ENCODE results near the gene LEMD1. TPM values are rescaled to one million over a fixed set of nuclear protein-coding genes. Genes with fewer than 3 reads are reported as not detected.
A peak's percentile ranks its signal among the peaks of the same experiment; 100 is the strongest.

Gene LEMD1
- total RNA-seq, 1 donor from 2014 or later: not detected

GRCh38 chr1:205343431-205344065 is 78.3 kb downstream of the LEMD1 start:
- Histone ChIP-seq H3K4me1 (peaks cover 16% of the 10 kb centered on the region), H3K27ac (no peak overlapping the region), H3K27me3 (peaks cover 6% of the 10 kb centered on the region), H3K9me3 (no peaks in the 10 kb centered on the region), H3K4me3 (peak overlapping the region; percentile 35 to 40), H3K36me3 (no peaks in the 10 kb centered on the region)
- no peak for DNase-seq (ENCODE audit: extremely low spot score in 2 of 2)
- intact Hi-C loops (cut with DNase I): no loop called here
- no peak for TF ChIP-seq POLR2AphosphoS5 (IDR thresholded peaks at IDR 0.05; ENCODE audit: insufficient read depth in 1 of 2, low read depth in 1 of 2)

GRCh38 chr1:205342986-205343385 is 78.9 kb downstream of the LEMD1 start:
- H3K4me3 ChIP-seq: no peak overlapping the region
- no peaks in the 10 kb centered on the region for H3K9me3 ChIP-seq
- peaks cover 6% of the 10 kb centered on the region for H3K27me3 ChIP-seq
- no peaks in the 10 kb centered on the region for H3K36me3 ChIP-seq
- H3K4me1 ChIP-seq: peaks cover 16% of the 10 kb centered on the region
- H3K27ac ChIP-seq: no peak overlapping the region
- intact Hi-C loops (cut with DNase I): no loop called here
- DNase-seq (ENCODE audit: extremely low spot score in 2 of 2): no peak
- TF ChIP-seq POLR2A (IDR thresholded peaks at IDR 0.05): no peak

GRCh38 chr1:205340676-205341075 is 81.2 kb downstream of the LEMD1 start:
- peaks cover 16% of the 10 kb centered on the region for H3K4me1 ChIP-seq
- intact Hi-C loops (cut with DNase I): no loop called here
- no peak for DNase-seq (ENCODE audit: extremely low spot score in 2 of 2)
- no peak overlapping the region for H3K4me3 ChIP-seq
- H3K27me3 ChIP-seq: peaks cover 6% of the 10 kb centered on the region
- no peaks in the 10 kb centered on the region for H3K9me3 ChIP-seq
- H3K36me3 ChIP-seq: no peaks in the 10 kb centered on the region
- TF ChIP-seq POLR2AphosphoS5 (IDR thresholded peaks at IDR 0.05; ENCODE audit: insufficient read depth in 1 of 2, low read depth in 1 of 2) (no peak), CTCF (IDR thresholded peaks at IDR 0.05) (no peak), POLR2A (IDR thresholded peaks at IDR 0.05) (no peak)
- no peak overlapping the region for H3K27ac ChIP-seq

- intact Hi-C loops (cut with DNase I): no loop called here
These were observed 82.1 kb downstream of the LEMD1 start for GRCh38 chr1:205339717-205340116.

GRCh38 chr1:205339197-205339702 is 82.6 kb downstream of the LEMD1 start:
- TF ChIP-seq POLR2AphosphoS5 (IDR thresholded peaks at IDR 0.05; ENCODE audit: insufficient read depth in 1 of 2, low read depth in 1 of 2) (no peak), CTCF (IDR thresholded peaks at IDR 0.05) (no peak), POLR2A (IDR thresholded peaks at IDR 0.05) (no peak)
- H3K9me3 ChIP-seq: no peaks in the 10 kb centered on the region
- no peak for DNase-seq (ENCODE audit: extremely low spot score in 2 of 2)
- peaks cover 6% of the 10 kb centered on the region for H3K27me3 ChIP-seq
- peaks cover 12% of the 10 kb centered on the region for H3K4me1 ChIP-seq
- intact Hi-C loops (cut with DNase I): no loop called here
- H3K27ac ChIP-seq: no peak overlapping the region
- no peaks in the 10 kb centered on the region for H3K36me3 ChIP-seq
- no peak overlapping the region for H3K4me3 ChIP-seq

More at GRCh38 chr1:205339717-205340116, 82.1 kb downstream of the LEMD1 start:
- Histone ChIP-seq H3K4me1 (peaks cover 16% of the 10 kb centered on the region), H3K36me3 (no peaks in the 10 kb centered on the region), H3K4me3 (no peak overlapping the region), H3K27me3 (peaks cover 6% of the 10 kb centered on the region), H3K27ac (no peak overlapping the region), H3K9me3 (no peaks in the 10 kb centered on the region)
- no peak for TF ChIP-seq CTCF (IDR thresholded peaks at IDR 0.05)
- TF ChIP-seq POLR2A (IDR thresholded peaks at IDR 0.05): no peak
- DNase-seq (ENCODE audit: extremely low spot score in 2 of 2): no peak

- Histone ChIP-seq H3K27ac (no peak overlapping the region), H3K4me3 (no peak overlapping the region), H3K27me3 (no peaks in the 10 kb centered on the region), H3K9me3 (no peaks in the 10 kb centered on the region), H3K4me1 (no peaks in the 10 kb centered on the region), H3K36me3 (no peaks in the 10 kb centered on the region)
- intact Hi-C loops (cut with DNase I): no loop called here
- TF ChIP-seq POLR2AphosphoS5 (IDR thresholded peaks at IDR 0.05; ENCODE audit: insufficient read depth in 1 of 2, low read depth in 1 of 2): no peak
- no peak for TF ChIP-seq POLR2A (IDR thresholded peaks at IDR 0.05)
- no peak for TF ChIP-seq CTCF (IDR thresholded peaks at IDR 0.05)
- no peak for DNase-seq (ENCODE audit: extremely low spot score in 2 of 2)
These were observed 83.8 kb downstream of the LEMD1 start for GRCh38 chr1:205338011-205338410.

All from vagina (tissue), 2 donors.